Measurements from ENCODE around the gene XKR7. TPM values are rescaled to one million over a fixed set of nuclear protein-coding genes. Genes with fewer than 3 reads are reported as not detected.
A peak's percentile ranks its signal among the peaks of the same experiment; 100 is the strongest.

The XKR7 gene
- total RNA-seq, 6 experiments from 2014 or later: not detected

DNA sequence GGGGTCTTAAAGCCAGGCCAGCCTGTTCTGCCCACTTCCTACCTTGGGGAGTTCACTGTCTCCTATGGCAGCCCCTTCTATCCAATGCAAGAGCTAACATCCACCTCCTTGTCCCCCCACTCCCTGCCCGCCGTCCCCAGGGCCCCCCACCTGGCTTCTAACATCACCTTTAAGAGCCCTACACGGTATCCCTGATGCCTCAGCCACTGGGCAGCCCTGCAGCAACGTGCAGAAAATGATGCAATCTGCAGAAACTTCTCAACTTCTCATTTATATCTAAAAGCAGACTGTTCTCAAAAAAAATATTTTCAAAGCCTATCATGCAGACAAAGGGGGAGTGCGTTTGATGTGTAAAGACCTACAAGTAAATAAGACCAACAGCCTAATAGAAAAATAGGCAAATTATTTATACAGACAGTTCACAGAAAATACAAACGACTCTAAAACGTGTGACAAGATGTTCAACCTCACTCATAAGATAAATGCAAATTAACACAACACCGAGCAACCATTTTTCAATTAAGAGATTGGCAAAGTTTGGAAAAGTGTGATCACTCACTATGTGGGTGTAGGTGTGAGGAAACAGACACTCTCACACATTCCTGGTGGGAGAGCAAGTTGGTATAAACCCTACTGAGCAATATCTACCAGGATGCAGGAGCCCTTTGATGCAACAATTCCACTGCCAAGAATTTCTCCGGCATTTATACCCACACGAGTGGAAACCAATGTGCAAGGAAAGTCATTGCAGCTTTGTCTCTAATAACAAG, 69.0 kb downstream of the XKR7 start:
- intact Hi-C loops (cut with DNase I): no loop called here
- no peaks in the 10 kb centered on the region for H3K4me1 ChIP-seq
- no peaks in the 10 kb centered on the region for H3K9me3 ChIP-seq
- no peak overlapping the region for H3K27ac ChIP-seq
- TF ChIP-seq, protein P1, sequence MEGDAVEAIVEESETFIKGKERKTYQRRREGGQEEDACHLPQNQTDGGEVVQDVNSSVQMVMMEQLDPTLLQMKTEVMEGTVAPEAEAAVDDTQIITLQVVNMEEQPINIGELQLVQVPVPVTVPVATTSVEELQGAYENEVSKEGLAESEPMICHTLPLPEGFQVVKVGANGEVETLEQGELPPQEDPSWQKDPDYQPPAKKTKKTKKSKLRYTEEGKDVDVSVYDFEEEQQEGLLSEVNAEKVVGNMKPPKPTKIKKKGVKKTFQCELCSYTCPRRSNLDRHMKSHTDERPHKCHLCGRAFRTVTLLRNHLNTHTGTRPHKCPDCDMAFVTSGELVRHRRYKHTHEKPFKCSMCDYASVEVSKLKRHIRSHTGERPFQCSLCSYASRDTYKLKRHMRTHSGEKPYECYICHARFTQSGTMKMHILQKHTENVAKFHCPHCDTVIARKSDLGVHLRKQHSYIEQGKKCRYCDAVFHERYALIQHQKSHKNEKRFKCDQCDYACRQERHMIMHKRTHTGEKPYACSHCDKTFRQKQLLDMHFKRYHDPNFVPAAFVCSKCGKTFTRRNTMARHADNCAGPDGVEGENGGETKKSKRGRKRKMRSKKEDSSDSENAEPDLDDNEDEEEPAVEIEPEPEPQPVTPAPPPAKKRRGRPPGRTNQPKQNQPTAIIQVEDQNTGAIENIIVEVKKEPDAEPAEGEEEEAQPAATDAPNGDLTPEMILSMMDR (IDR thresholded peaks at IDR 0.05): no peak
- TF ChIP-seq POLR2A (IDR thresholded peaks at IDR 0.05): no peak
- DNase-seq: no peak
- no peak for ATAC-seq
- no peaks in the 10 kb centered on the region for H3K36me3 ChIP-seq
- H3K27me3 ChIP-seq: no peaks in the 10 kb centered on the region
- 30% methylated on average over 10 of the region's 10 CpGs for WGBS (ENCODE audit: insufficient coverage, low coverage, low lambda C conversion rate, missing lambda C conversion rate)
- H3K4me3 ChIP-seq: no peak overlapping the region

DNA sequence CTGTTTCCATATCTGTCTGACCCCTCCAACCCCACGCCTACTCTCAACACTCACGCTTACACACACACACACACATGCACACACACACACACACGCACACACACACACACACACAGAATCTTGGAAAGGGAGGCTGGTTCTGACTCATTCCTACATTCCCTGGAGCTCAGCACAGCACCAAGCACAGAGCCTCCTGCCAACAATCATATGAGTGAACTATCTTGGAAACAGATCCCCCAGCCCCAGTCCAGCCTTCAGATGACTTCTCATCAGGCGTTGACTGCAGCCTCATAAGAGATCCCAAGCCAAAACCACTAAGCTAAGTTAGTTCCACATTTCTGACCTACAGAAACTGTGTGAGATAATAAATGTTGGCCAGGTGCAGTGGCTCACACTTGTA, 70.0 kb downstream of the XKR7 start:
- no peak for DNase-seq

DNA sequence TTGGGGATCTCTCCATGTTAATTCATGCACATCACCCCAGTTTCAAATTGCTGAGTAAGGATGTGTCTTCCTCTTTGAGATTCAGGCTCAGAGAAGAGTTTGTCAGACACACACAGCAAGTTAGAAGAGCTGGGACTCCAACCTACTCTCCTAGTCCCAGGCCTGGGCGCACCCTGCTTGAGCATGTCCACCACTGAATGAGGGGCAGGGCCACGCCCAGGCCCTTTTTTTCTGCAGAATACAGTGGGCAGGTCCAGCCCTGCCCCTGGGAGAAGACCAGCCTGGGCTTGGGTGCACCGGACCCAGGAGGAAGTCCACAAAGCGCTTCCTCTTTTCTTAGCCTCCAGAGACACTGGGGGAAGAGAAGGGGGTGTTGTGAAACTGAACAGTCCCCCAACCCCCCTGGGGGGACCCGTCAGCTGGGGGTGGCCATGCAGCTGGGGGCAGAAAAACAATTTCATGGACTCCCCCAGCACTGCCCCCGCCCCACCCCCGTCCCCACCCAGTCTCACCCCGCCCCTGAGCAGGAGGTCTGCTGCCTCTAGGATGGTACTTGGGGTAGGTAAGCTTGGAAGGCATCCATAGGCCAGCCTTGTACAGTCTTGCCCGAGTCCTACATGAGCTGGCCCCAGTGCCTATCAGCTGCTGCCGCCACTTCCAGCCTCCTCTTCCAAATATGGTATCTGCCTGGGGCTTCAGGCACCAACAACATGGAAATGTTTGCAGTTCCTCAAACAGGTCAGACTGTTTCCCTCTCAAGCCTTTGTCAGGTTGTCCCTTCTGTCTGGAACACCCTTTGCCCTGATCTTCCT, 72.4 kb downstream of the XKR7 start:
- Histone ChIP-seq H3K27me3 (no peaks in the 10 kb centered on the region), H3K36me3 (no peaks in the 10 kb centered on the region), H3K4me1 (no peaks in the 10 kb centered on the region), H3K4me3 (no peak overlapping the region), H3K27ac (peak overlapping the region in 1 of 3 donors; percentile 47), H3K9me3 (no peaks in the 10 kb centered on the region)
- 59% methylated on average over 5 of the region's 10 CpGs for WGBS (ENCODE audit: insufficient coverage, low coverage, low lambda C conversion rate, missing lambda C conversion rate)
- ATAC-seq (peak; percentile 75 to 85 (median 80)), DNase-seq (peak in 2 of 3 donors; percentile 58 to 60)
- TF ChIP-seq, protein P1 (IDR thresholded peaks at IDR 0.05): no peak
- TF ChIP-seq POLR2A (IDR thresholded peaks at IDR 0.05): no peak
- intact Hi-C loops (cut with DNase I): no loop called here

More for the DNA sequence above, 70.0 kb downstream of the XKR7 start:
- no peak overlapping the region for H3K27ac ChIP-seq
- no peak overlapping the region for H3K4me3 ChIP-seq
- no peaks in the 10 kb centered on the region for H3K27me3 ChIP-seq
- TF ChIP-seq, protein P1 (IDR thresholded peaks at IDR 0.05): no peak
- TF ChIP-seq POLR2A (IDR thresholded peaks at IDR 0.05): no peak
- 63% methylated on average over 4 of the region's 4 CpGs for WGBS (ENCODE audit: insufficient coverage, low coverage, low lambda C conversion rate, missing lambda C conversion rate)
- intact Hi-C loops (cut with DNase I): no loop called here
- H3K9me3 ChIP-seq: no peaks in the 10 kb centered on the region
- ATAC-seq: no peak
- H3K4me1 ChIP-seq: no peaks in the 10 kb centered on the region
- no peaks in the 10 kb centered on the region for H3K36me3 ChIP-seq

DNA sequence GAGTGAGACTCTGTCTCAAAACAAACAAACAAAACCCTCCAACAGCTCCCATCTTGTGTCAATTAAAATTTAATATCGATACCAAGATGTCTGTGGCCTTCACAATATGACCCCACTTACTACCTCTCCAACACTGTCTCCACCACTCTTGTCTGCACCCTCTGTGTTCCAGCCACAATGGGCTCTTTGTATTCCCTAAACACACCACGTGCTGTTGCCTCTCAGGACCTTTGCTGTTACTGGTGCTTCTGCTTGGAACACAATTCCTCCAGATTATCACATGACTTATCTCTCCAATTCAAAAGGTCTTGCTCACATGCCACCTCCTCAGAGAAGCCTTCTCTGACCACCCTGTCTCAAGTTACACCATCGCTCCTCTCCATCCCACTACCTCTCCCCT, 78.0 kb downstream of the XKR7 start:
- TF ChIP-seq, protein P1 (IDR thresholded peaks at IDR 0.05): no peak
- TF ChIP-seq POLR2A (IDR thresholded peaks at IDR 0.05): no peak
- ATAC-seq (no peak), DNase-seq (no peak)
- H3K4me3 ChIP-seq: no peak overlapping the region
- no peak overlapping the region for H3K27ac ChIP-seq
- WGBS (ENCODE audit: insufficient coverage, low coverage, low lambda C conversion rate, missing lambda C conversion rate): 54% methylated on average over 3 of the region's 3 CpGs
- no peaks in the 10 kb centered on the region for H3K36me3 ChIP-seq
- H3K27me3 ChIP-seq: no peaks in the 10 kb centered on the region
- no peaks in the 10 kb centered on the region for H3K9me3 ChIP-seq
- intact Hi-C loops (cut with DNase I): no loop called here
- H3K4me1 ChIP-seq: no peaks in the 10 kb centered on the region

Measured in right lobe of liver (tissue), 6 donors.